GM21528 (cell line): ENCODE data around the gene COL25A1.

Source experiments
- ATAC-seq: cut with Tn5 transposase; IDR thresholded peaks from one replicate; pipeline ENCODE4 v1.9.1; 2021; ENCODE audit warnings: mild to moderate bottlenecking, moderate library complexity; ENCODE audit not compliant: unreplicated experiment, low FRiP score

Gene COL25A1

DNA sequence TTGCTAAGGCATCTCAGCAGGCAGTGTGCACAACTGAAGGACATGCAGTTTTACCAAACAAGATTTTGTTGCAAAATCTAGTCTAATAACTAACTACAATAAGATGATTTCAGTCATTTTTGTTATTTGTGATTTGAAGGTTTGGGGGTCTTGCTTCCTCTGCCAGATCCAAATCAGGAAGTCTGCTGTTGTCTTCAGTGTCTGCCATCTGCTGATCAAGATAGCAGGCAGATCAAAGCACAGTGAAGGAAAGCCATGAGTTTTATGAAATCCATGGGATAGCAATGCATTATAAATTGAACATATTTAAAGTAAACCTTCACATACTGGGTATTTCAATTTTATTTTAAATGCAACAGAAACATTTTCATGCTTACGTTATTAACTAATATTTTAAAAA is 370.5 kb downstream of the COL25A1 start:
- ATAC-seq: no peak

DNA sequence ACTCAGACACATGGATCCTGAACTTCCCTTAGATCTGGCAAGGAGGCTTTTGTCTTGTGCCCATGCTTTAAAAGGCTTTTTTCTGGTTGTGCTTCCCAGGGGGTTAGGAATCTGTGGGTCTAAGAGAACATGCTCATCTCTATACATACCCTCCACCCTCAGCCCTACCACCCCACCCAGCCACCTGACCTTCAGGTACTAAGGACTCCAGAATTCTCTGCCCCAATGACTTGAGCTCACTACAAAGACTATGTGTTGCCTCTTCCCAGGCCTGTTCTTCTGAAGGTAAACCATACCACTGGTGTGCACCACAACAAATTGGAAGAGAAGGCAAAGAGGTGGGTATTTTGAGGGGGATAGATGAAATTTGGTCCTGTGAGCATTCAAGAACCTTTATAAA is 372.3 kb downstream of the COL25A1 start:
- no peak for ATAC-seq

DNA sequence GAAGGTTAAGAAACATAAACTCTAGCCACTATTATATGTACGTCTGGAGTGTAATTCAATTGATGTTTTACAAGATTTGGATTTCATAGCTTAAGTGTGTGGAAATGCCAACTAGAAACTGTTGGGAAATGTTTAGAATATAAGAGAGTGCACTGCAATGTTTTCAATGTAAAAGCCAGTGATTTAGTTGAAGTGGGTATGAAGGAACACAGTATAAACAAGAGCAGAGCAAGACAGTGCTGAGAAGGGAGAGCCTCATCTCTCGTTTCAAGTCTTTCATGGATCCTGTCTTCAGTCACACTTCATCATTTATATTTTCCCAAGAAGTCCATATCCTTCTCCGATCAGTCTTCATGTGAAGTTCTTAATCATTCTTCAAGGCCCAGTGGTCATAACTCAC is 375.7 kb downstream of the COL25A1 start:
- no peak for ATAC-seq

DNA sequence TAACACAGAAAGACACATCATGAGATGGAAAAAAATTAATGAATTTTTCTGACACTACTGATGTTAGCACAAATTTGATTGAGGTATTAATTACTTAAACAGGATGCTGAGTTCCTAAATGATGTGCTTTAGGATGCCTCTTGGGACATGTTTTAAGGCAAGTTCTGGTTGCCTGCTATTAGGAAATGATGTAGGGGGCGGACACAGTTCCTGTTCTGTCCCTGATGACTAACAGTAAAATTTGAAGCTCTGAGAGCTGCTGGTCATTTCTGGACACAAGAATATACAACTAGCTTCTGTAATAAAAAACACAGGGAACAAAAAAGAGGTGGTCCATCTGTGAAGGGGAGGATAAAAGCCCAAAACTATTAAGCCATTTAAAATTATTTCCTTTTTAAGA is 376.4 kb downstream of the COL25A1 start:
- ATAC-seq: no peak

DNA sequence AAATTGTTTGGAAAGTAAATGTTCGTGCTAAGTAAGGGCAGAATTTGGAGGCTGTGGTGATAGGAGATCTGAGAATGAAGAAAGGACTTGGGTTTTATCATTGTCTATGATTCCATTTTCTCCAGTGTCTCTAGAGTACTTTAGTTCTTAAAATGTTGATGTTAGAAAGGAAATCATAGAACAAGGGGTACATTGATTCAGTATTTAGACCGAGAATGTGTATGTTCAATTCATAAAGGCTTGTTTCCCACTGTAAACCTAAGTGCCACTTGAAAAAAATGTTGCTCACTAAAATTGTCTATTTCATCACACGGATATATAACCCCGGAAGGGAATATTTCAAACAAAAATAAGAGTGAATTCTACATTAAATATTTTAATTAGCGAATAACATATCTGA is 380.3 kb downstream of the COL25A1 start:
- ATAC-seq: no peak

DNA sequence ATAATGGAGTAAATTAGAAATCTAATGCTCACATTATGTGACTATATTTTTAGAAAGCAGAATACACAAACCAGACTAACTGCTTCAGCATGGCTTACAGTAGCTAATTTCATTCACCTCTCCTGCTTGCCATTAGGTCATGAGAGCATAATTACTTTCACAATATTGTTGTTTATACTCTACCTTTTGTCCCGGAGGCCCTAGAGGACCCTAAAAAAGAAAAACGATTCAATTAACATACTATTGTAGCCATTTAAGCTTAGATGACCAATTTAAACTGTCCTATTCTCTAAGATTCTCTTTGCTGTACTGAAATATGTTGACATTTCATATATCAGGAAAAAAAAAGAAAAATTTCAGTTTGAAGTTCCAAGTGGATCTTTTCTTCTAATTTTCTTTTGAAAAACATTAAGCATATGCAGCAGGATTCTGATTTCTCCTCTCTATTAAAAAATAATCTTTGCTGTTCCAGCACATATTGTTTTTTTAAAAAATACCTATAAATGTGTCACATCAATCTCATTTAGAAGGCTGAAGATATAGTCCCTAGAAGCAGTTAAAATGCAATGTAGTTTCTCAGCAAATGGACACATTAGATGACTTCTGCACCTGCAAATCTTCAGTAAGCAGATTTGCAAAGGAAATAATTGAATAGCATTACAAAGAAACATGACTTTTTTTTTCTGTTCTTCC is 381.9 kb downstream of the COL25A1 start:
- ATAC-seq: no peak

DNA sequence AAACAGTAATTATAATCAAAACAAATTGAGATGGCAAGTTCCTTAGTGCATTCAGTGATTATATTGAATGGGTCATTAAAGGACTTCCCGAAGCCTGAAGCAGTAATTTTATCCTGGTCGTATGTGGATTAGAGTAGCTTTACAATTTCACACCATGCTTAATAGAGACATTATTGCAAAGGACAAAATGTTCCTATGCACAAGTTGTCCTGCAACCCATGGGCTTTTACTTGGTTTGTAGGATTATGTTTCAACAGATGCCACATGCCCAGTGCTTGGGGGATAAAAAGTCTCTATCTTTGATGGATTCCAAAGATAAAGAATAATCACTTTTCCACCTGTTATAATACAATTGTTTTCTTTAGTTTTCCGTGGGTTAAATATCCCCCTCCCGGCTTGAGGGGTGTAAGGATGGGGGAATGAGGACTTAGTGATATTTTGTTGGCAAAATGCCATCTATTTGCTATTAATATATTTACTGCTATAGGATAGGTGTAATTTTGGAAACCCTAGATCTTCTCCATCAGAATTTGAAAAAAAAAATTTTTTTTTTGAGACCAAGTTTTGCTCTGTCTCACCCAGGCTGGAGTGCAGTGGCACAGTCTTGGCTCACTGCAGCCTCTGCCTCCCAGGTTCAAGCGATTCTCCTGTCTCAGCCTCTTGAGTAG is 383.1 kb downstream of the COL25A1 start:
- ATAC-seq: no peak

DNA sequence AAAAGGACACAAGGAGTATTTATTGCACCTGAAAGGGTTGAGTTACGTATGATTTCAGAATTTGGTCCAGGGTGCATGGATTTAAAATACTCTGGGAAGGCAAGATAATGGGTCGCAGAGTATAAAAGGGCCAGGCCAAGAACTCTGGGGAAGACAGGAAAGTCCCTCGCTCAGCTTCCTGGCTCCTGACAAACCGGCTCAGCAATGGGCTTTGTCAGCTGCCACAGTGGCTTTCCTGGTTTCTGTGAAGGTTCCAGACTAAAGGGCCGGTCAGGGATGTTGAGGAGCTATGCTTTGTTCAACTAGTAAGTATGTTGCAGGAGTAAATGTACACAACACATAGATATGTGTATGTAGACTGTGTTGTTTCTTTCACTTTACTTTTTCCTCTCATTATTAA is 385.2 kb downstream of the COL25A1 start:
- ATAC-seq: no peak

DNA sequence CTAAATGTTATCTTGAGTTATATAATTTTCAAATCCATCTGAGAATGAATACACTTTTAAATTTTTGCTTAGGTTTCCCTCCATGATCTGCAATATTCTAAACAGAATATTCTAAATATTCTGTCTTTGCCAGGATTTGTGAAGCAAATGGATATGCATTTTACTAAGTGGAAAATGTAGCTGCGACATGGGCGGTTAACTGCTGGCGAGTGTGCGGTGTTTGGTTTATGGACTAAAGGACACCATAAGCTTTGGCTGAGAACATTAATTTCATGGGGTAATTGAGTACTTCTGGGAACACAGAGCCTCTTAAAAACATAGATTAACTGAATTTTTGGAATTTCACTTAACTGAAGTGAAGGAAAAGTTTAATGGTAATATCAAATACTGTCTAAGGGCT is 385.8 kb downstream of the COL25A1 start:
- ATAC-seq: no peak

DNA sequence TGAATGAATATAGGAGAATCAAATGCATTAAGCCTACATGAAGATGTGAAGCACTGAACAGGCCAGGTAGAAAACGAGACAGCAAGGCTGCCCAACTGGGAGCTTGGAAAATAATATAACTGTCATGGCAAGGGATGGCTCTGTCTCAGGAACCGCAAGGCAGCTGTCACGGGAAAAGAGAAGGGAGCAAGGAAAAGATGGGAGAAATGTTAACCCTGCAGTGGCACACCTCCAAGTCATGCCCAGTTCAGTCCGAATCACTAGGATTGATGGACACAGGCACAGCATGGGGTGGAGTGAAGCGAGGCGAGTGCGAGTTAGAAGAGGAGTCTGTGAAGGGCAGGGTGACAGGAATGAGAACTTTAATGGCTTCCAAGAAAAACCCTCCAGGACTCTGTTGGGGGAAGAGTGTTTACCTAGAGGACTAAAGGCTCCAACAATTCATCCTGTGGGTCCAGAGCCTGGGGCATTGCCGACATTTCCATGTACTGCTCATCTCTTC is 395.5 kb downstream of the COL25A1 start:
- ATAC-seq: no peak

DNA sequence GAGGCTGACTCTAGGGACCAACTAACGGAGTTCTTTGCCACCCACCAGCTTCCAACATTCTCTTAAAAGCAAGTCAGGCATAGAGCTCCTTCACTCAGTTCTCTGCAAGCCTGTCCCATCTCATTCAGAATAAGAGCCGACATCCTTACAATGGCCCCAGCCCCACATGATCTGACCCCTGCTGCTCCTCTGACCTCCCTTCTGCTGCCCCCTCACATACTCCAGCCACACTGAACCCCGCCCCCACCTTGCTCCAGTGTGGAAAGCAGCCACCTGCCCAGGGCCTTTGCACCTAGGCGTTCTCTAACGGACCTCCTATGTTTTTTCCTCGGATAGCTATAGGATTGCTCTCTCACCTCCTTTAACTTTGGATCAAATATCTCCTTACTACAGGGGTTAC is 396.5 kb downstream of the COL25A1 start:
- no peak for ATAC-seq

DNA sequence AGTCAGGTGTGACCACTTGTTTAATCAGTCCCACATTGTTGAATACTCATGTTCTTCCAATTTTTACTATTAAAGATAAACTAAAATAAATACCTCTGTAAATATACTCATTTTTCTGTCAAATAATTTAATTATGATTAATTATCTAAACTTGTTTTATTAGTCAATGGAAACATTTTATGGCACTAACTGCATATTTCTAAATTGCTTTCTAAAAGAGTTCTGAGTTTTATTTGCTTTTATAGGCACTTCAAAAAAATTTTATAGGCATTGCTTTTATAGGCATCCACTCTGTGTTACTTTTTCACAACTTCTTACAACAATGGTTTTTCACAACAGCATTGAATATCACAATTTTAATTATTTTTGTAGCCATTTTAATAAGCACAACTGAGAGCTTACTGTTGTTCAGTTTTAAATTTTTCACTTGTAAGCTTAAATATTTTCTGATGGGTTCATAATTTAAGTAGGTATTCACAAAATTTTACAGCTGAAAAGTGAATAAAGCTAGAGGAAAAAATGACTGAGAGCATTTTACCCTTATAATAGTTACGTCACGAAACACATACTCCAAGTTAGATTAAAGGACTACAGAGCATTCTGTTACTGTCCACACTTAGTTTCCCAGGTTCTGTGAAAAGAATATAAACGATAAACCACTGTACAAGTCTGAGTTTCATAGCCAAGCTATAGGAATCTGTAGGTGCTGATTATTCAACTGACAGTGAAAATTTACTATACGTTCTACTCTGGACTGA is 398.8 kb downstream of the COL25A1 start:
- no peak for ATAC-seq

DNA sequence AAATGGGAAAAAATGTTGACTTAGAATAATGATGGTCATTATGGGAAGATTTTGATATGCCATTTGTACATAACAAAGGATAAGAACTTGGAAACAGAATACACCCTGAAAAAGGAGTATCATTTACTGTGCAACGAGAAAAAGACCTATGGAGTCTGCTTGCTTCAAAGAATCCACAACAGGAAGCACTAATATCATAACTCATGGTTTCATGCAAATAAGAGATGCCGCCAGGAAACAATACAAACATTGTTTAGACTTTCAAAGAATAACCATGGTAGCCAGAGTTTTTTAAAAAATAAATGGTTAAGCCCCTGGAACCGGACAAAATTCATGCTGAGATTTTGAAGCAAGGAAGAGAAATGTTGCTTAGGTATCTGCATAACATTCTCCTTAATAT is 399.7 kb downstream of the COL25A1 start:
- peak; percentile 55 for ATAC-seq

DNA sequence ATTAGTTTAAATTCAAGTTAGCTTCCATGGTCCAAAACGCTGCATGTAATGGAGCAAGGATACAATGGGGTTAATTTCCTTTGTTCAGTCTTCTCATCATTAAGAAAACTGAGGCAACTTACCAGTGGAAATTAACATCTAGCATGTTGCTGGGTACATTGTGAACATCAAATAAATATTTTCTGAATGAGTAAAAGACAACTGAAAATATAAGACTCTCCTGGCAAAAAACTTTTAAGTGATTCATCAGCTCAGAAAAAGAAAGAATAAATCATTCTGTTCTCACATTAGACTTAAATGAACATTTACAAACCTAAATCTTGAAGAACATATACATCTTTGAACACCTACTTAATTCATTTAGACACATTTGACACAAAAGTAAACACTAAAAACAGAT is 401.2 kb downstream of the COL25A1 start:
- no peak for ATAC-seq

DNA sequence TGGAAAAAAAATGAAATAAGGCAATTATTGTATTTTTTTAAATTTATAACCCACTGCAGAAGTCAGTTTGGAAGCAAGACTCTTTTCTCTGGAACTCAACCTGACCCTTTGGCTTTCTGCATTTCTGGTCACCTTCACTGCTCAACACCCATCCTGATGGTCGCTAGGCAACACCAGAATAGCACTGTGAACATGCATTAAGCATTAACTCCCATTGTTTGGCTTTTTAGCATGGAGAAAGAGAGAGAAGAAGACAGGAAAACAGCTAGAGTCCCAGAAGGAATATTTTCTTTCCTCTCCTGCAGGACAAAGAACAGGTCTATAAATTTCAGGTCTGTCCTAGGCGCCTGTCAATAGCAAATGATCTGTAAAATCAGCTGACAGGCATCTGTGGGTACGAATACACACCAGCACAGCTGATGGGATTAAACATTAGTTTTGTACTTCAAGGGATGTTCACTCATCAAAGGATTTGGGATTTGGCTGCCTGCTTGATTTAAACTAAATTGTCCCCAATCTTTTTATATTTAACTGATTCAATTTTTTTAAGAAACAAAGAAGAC is 402.4 kb downstream of the COL25A1 start:
- no peak for ATAC-seq

DNA sequence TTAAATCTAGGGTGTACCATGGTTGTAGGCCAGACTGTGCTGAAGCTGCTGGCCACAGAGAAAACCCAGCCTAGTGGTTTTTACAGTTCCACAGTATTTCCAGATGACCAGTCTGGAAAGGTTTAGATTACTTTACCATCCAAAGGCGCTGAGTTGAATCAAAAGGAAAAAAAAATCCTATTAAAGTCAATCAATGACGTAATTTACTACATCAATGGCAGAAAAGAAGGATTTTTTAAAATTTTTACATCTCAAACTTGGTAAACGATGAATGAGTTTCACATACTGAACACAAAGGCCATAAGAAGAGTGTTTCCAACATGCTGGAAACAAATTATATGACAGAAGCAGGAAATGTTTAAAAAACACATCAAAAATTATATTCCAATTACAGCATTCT is 409.0 kb downstream of the COL25A1 start:
- ATAC-seq: no peak

DNA sequence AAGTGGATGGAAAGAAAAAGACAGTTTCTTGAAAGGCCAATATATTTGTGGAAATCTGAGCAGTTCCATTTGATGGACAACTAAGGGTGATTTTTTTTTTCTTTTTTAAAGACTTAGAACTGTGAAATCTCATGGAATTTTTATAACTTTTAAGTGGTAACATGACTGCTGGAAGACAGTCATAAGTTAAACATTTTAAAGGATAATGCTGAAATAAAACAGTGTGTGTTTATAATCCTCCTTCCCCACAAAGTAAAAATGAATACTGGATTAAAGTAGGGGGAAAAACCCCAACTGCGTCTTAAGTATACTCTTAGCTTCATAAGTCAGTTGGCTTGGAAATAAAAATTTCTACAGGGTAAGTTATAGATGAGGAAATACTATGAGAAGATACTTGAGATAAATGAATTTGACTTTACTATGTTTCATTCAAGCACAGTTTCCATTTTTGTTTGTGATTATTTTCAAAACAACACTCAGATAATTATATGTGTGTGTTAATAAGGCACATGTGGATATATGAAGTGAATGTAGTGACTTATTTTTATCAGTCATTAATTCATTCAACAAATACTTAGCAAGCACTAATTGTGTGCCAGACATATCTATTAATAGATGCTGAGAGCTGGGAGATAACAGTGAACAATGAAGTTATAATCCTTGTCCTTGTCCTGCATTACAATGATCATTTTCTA is 410.4 kb downstream of the COL25A1 start:
- ATAC-seq: no peak

DNA sequence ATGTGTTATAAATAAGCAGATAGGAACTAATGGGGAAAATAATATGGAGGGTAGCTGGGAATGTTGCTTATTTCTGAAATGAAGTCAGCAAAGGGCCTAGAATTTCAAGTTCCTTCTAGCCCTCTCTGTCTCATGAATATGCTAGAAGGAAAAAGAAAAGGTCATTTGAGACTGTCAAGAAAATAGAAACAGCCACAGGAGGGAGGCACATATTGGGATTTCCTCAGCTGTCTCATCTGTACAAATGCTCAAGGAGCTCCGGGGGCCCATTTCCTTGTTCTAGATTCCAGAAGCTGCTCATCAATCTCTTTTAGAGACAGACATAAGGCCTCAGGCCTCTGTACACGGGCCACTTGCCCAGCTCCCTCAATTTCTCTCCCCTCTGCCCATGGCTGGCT is 412.0 kb downstream of the COL25A1 start:
- ATAC-seq: no peak

DNA sequence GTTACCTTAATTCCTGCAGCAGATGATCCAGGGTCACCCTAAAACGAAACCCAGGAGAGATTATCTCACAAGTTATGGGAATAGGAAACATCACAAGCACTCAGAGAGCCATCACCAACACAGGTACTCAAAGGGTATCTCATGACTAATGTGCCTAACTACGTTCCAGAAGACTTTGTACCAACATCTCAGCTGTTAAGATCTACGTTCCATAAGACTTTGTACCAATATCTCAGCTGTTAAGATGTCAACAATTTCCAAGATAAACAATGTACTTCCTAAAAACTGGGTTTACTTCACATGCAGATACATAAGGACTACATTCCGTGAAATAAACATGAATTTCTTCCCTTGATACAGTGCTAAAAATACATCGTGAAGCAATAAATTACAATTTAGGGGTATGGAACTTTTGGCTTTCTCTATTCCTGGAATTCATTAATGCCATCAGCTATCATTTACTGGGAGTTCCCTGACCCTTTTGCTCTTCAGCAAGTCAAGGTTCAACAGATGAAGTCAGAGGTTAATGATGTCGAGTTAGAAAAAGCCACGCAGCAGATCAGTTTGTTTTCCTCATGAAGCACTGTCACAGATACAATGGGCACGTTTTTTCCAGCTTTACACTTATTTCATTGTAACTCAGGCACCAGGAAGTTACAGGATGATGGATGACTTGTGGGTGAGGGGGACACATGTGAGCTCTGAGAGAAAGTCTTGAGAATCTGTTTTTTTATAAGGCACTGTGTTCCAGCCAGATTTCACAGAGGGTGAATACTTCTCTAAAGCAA is 412.6 kb downstream of the COL25A1 start:
- no peak for ATAC-seq

DNA sequence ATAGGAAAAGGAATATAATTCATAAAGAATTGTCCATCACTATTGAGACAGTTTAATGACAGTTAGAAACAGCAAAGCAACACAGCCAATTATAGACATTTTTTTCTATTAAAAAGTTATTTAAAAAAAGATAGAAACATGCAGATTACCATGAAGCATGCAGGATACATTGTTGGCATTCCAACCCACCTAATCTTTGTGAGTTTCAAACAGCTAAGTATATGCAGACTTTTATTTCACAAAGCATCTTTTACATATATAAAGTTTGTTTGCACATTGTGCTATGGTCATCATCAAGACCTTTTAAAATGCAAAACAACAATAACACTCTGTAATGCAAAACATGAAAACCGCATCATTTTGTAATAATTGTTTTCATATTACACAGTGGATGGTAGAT is 413.7 kb downstream of the COL25A1 start:
- no peak for ATAC-seq
